HepG2 (cell line): Measurements from ENCODE around the gene NOL4L. TPM values are rescaled to one million over a fixed set of nuclear protein-coding genes. Genes with fewer than 3 reads are reported as not detected.

Experiments
- ATM ChIP-seq: fragments of 450-650 bp; IDR thresholded peaks from 2 replicates; pipeline ENCODE4 v1.7.1; 2017; ENCODE audit warnings: mild to moderate bottlenecking, borderline replicate concordance
- BRF2 ChIP-seq: sonication (generic); formaldehyde crosslinking; IDR thresholded peaks from 2 replicates; pipeline ENCODE4 v1.8.1; 2022; ENCODE audit warnings: mild to moderate bottlenecking, missing genetic modification reagents
- CENPX ChIP-seq: sonication (generic); formaldehyde crosslinking; IDR thresholded peaks from 2 replicates; pipeline ENCODE4 v1.9.0; 2021; ENCODE audit warnings: mild to moderate bottlenecking, missing genetic modification reagents, moderate library complexity
- E2F1 ChIP-seq: sonication (generic); formaldehyde crosslinking; IDR thresholded peaks from 2 replicates; pipeline ENCODE4 v1.5.0; 2020; ENCODE audit warnings: missing genetic modification reagents
- FUBP1 ChIP-seq: sonication (generic); formaldehyde crosslinking; IDR thresholded peaks from 2 replicates; pipeline ENCODE4 v1.5.1; 2020; ENCODE audit warnings: missing genetic modification reagents, mild to moderate bottlenecking, borderline replicate concordance
- KIAA2018 ChIP-seq: sonication (generic); formaldehyde crosslinking; IDR thresholded peaks from 2 replicates; pipeline ENCODE4 v1.5.0; 2020; ENCODE audit warnings: mild to moderate bottlenecking, missing genetic modification reagents, borderline replicate concordance
- MED13 ChIP-seq: sonication (generic); formaldehyde crosslinking; IDR thresholded peaks from 2 replicates; pipeline ENCODE4 v1.5.0; 2020; ENCODE audit warnings: missing genetic modification reagents
- NR1H2 ChIP-seq: sonication (generic); formaldehyde crosslinking; IDR thresholded peaks from 2 replicates; pipeline ENCODE4 v1.8.1; 2022; ENCODE audit warnings: low read depth, missing genetic modification reagents, borderline replicate concordance
- POLR2AphosphoS5 ChIP-seq: IDR thresholded peaks from 2 replicates; pipeline ENCODE4 v1.6.1; 2012; ENCODE audit warnings: low read depth, low read length
- SOX6 ChIP-seq, 2 experiments: fragments of 450-650 bp in 1 of 2; sonication (generic) in 1 of 2; formaldehyde crosslinking in 1 of 2; IDR thresholded peaks; 2 replicates each; pipeline versions ENCODE4 v1.4.0 to v1.6.1; 2017 to 2020; ENCODE audit warnings: antibody characterized with exemption in 1 of 2, mild to moderate bottlenecking in 1 of 2, missing genetic modification reagents in 1 of 2
- ZFP41 ChIP-seq: sonication (generic); formaldehyde crosslinking; IDR thresholded peaks from 2 replicates; pipeline ENCODE4 v1.4.0; 2020; ENCODE audit warnings: mild to moderate bottlenecking, missing genetic modification reagents, borderline replicate concordance
- ZFY ChIP-seq: sonication (generic); formaldehyde crosslinking; IDR thresholded peaks from 2 replicates; pipeline ENCODE4 v1.4.0; 2020; ENCODE audit warnings: missing genetic modification reagents
- ZNF180 ChIP-seq: sonication (generic); formaldehyde crosslinking; IDR thresholded peaks from 2 replicates; pipeline ENCODE4 v1.4.0; 2020; ENCODE audit warnings: low read depth, missing genetic modification reagents, borderline replicate concordance
- ZNF468 ChIP-seq: sonication (generic); formaldehyde crosslinking; IDR thresholded peaks from 2 replicates; pipeline ENCODE4 v1.8.0; 2022; ENCODE audit warnings: mild to moderate bottlenecking, moderate library complexity, missing genetic modification reagents
- ZNF598 ChIP-seq: sonication (generic); formaldehyde crosslinking; IDR thresholded peaks from 2 replicates; pipeline ENCODE4 v1.5.1; 2020; ENCODE audit warnings: mild to moderate bottlenecking, missing genetic modification reagents, borderline replicate concordance
- polyA plus RNA-seq, 8 experiments: library from polyadenylated mRNA; depleted of rRNA in 3 of 8; stranded (reverse) in 7 of 8; unstranded in 1 of 8; fragments of >200 nt; fragmentation: Illumina TruSeq in 4 of 8; extraction: Trizol in 4 of 8; gene quantifications; 2 replicates each; pipeline versions ENCODE4 v1.2.1 to v1.2.3, GENCODE V29; 2011 to 2016; ENCODE audit warnings: low read depth in 4 of 8, missing spikeins in 1 of 8, mixed read lengths in 1 of 8; ENCODE audit not compliant: insufficient read depth in 1 of 8
- total RNA-seq, 5 experiments: library from RNA; depleted of rRNA; stranded (reverse); fragments of >200 nt; fragmentation: Illumina TruSeq; extraction: Trizol; gene quantifications; 2 replicates each; pipeline ENCODE4 v1.2.3, GENCODE V29; 2016; ENCODE audit warnings: low read depth in 1 of 5

The NOL4L gene
- total and polyA plus RNA-seq, 2 of the 13 experiments (the other 11 are each of a cell fraction or from before 2014, with no cell fraction given), result 16.6 to 35.4 TPM

- TF ChIP-seq SOX6 (IDR thresholded peaks at IDR 0.05) (no peak), SOX6 (CRISPR knock-in tag; IDR thresholded peaks at IDR 0.05) (peak; percentile 9; the same call in 1 of the 2 replicates), CENPX (CRISPR knock-in tag) (no peak), ZNF180 (CRISPR knock-in tag) (no peak), ZFY (CRISPR knock-in tag) (no peak), BRF2 (CRISPR knock-in tag) (no peak), POLR2AphosphoS5 (no peak), MED13 (CRISPR knock-in tag) (no peak), ZNF598 (CRISPR knock-in tag) (no peak), FUBP1 (CRISPR knock-in tag) (no peak), ATM (no peak), E2F1 (CRISPR knock-in tag) (no peak), ZNF468 (CRISPR knock-in tag) (peak; percentile 59; the same call in 1 of the 2 replicates), ZFP41 (CRISPR knock-in tag) (peak; percentile 18; the same call in 1 of the 2 replicates), KIAA2018 (no peak), NR1H2 (CRISPR knock-in tag) (no peak)
Observed at GRCh38 chr20:32474009-32474716, 111.0 kb downstream of the NOL4L start (continued).
